ENCODE data around the gene SERPINB1. TPM values are rescaled to one million over a fixed set of nuclear protein-coding genes. Genes with fewer than 3 reads are reported as not detected.

Gene SERPINB1
- polyA plus RNA-seq, 1 of the 3 experiments (the other 2 are of a cell fraction) = 9.4 TPM

DNA sequence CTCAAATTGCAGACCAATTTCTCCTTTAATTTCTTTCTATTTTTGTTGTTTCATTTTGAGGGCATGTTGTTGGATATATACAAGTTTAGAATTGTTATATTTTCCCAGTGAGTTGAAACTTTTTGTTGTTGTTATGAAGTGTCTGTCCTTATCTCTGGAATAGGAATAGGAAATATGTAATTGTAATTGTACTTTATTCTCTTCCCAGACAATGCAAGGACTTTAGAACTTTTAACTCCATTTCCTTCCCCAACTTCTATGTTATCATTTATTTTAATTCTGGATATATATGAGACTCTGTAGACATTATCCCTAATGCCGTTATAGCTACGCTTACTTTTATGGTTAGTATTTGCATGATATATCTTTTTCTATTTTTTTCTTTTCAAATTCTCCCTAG, 12.4 kb downstream of the SERPINB1 start:
- no peaks in the 10 kb centered on the region for H3K9me2 ChIP-seq
- TF ChIP-seq FOXJ3 (CRISPR knock-in tag; IDR thresholded peaks at IDR 0.05) = no peak
- TF ChIP-seq, protein P1, sequence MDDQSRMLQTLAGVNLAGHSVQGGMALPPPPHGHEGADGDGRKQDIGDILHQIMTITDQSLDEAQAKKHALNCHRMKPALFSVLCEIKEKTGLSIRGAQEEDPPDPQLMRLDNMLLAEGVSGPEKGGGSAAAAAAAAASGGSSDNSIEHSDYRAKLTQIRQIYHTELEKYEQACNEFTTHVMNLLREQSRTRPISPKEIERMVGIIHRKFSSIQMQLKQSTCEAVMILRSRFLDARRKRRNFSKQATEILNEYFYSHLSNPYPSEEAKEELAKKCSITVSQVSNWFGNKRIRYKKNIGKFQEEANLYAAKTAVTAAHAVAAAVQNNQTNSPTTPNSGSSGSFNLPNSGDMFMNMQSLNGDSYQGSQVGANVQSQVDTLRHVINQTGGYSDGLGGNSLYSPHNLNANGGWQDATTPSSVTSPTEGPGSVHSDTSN (IDR thresholded peaks at IDR 0.05) = no peak
- no peak for TF ChIP-seq SMC3 (IDR thresholded peaks at IDR 0.05; ENCODE audit: low read depth, low read length)
- TF ChIP-seq, protein P2, sequence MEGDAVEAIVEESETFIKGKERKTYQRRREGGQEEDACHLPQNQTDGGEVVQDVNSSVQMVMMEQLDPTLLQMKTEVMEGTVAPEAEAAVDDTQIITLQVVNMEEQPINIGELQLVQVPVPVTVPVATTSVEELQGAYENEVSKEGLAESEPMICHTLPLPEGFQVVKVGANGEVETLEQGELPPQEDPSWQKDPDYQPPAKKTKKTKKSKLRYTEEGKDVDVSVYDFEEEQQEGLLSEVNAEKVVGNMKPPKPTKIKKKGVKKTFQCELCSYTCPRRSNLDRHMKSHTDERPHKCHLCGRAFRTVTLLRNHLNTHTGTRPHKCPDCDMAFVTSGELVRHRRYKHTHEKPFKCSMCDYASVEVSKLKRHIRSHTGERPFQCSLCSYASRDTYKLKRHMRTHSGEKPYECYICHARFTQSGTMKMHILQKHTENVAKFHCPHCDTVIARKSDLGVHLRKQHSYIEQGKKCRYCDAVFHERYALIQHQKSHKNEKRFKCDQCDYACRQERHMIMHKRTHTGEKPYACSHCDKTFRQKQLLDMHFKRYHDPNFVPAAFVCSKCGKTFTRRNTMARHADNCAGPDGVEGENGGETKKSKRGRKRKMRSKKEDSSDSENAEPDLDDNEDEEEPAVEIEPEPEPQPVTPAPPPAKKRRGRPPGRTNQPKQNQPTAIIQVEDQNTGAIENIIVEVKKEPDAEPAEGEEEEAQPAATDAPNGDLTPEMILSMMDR (IDR thresholded peaks at IDR 0.05) = no peak
- TF ChIP-seq, protein P3, sequence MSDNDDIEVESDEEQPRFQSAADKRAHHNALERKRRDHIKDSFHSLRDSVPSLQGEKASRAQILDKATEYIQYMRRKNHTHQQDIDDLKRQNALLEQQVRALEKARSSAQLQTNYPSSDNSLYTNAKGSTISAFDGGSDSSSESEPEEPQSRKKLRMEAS (IDR thresholded peaks at IDR 0.05; ENCODE audit: low read depth) = no peak
- TF ChIP-seq NFIC (IDR thresholded peaks at IDR 0.05; ENCODE audit: borderline replicate concordance) = no peak
- WGBS (ENCODE audit: low lambda C conversion rate) = 100% methylated on average over 2 of the region's 2 CpGs
- POLR2A ChIA-PET = no interaction called here
- no peak for DNase-seq
- H3K79me2 ChIP-seq (ENCODE audit: insufficient read depth) = no peaks in the 10 kb centered on the region
- no peak overlapping the region for H3K4me2 ChIP-seq
- H3K9ac ChIP-seq = no peak overlapping the region
- H3K36me3 ChIP-seq (replicated peaks in 1 of 2; ENCODE audit: control insufficient read depth in 1 of 2, insufficient read depth in 2 of 2, low read length in 1 of 2) = peaks cover 0 to 4% of the 10 kb centered on the region in 2 experiments
- CTCF ChIA-PET = interaction anchor here (0.9 to 1.6 kb wide), 5 partner anchors 9 to 91 kb away, joined by 3 to 5 read pairs (median 4); partner anchors contain the start of gene SERPINB1
- H2AFZ ChIP-seq (ENCODE audit: low read depth) = no peak overlapping the region
- H3K27me3 ChIP-seq (ENCODE audit: insufficient read depth) = no peaks in the 10 kb centered on the region
- no peak overlapping the region for H3K27ac ChIP-seq (ENCODE audit: low read depth in 2 of 2, low read length in 1 of 2)
- H3K4me3 ChIP-seq (ENCODE audit: low read depth in 2 of 2, low read length in 1 of 2) = no peak overlapping the region
- no peaks in the 10 kb centered on the region for H3K9me3 ChIP-seq
- no peaks in the 10 kb centered on the region for H4K20me1 ChIP-seq (ENCODE audit: insufficient read depth)
- no peaks in the 10 kb centered on the region for H3K4me1 ChIP-seq (ENCODE audit: control insufficient read depth in 1 of 2, insufficient read depth in 2 of 2, low read depth in 1 of 2, low read length in 1 of 2)
- H3F3A ChIP-seq (replicated peaks; ENCODE audit: insufficient read depth) = no peaks in the 10 kb centered on the region

DNA sequence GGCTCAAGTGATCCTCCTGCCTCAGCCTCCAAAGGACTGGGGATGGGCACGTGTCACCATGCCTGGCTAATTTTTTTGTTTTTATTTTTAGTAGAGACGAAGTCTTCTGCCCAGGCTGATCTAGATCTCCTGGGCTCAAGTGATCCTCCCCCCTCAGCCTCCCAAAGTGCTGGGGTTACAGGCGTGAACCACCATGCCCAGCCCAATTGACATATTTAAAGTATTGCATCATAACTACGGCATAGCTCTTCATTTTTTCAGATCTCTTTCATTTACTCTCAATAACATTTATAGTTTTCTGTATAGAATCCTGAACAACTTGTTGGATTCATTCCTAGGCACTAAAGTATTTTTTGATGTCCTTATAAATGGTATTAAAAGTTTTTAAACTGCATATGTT, 13.0 kb downstream of the SERPINB1 start:
- TF ChIP-seq RFX5 (IDR thresholded peaks at IDR 0.05; ENCODE audit: low read length) (no peak), ELF1 (IDR thresholded peaks at IDR 0.05) (no peak), TEAD4 (IDR thresholded peaks at IDR 0.05; ENCODE audit: borderline replicate concordance, insufficient read depth) (no peak), SIN3A (IDR thresholded peaks at IDR 0.05; ENCODE audit: borderline replicate concordance, low read depth, low read length) (no peak)
- TF ChIP-seq, protein P1 (IDR thresholded peaks at IDR 0.05) = no peak

More for the DNA sequence above, 13.0 kb downstream of the SERPINB1 start:
- DNase-seq = no peak
- 96% methylated on average over 4 of the region's 4 CpGs for WGBS (ENCODE audit: low lambda C conversion rate)
- no peaks in the 10 kb centered on the region for H3K79me2 ChIP-seq (ENCODE audit: insufficient read depth)
- H3K9me2 ChIP-seq = no peaks in the 10 kb centered on the region
- peaks cover 0 to 4% of the 10 kb centered on the region in 2 experiments for H3K36me3 ChIP-seq (replicated peaks in 1 of 2; ENCODE audit: control insufficient read depth in 1 of 2, insufficient read depth in 2 of 2, low read length in 1 of 2)
- POLR2A ChIA-PET = no interaction called here
- no peaks in the 10 kb centered on the region for H3K9me3 ChIP-seq
- H3K9ac ChIP-seq = no peak overlapping the region
- H3K4me1 ChIP-seq (ENCODE audit: control insufficient read depth in 1 of 2, insufficient read depth in 2 of 2, low read depth in 1 of 2, low read length in 1 of 2) = no peaks in the 10 kb centered on the region
- no peaks in the 10 kb centered on the region for H4K20me1 ChIP-seq (ENCODE audit: insufficient read depth)
- H3K27me3 ChIP-seq (ENCODE audit: insufficient read depth) = no peaks in the 10 kb centered on the region
- H3K4me3 ChIP-seq (ENCODE audit: low read depth in 2 of 2, low read length in 1 of 2) = no peak overlapping the region
- H2AFZ ChIP-seq (ENCODE audit: low read depth) = no peak overlapping the region
- H3K27ac ChIP-seq (ENCODE audit: low read depth in 2 of 2, low read length in 1 of 2) = no peak overlapping the region
- H3K4me2 ChIP-seq = no peak overlapping the region
- no peaks in the 10 kb centered on the region for H3F3A ChIP-seq (replicated peaks; ENCODE audit: insufficient read depth)
- CTCF ChIA-PET = interaction anchor here (0.9 to 1.6 kb wide), 5 partner anchors 9 to 90 kb away, joined by 3 to 5 read pairs (median 4); partner anchors contain the start of gene SERPINB1
